Raji (cell line): ENCODE measurements around the gene LMX1B.

ENCODE experiments used
- POLR2A ChIP-seq: IDR thresholded peaks from 2 replicates; pipeline ENCODE4 v1.6.1; 2011; ENCODE audit warnings: low read depth, low read length, control low read depth; ENCODE audit not compliant: insufficient read depth

LMX1B gene

DNA sequence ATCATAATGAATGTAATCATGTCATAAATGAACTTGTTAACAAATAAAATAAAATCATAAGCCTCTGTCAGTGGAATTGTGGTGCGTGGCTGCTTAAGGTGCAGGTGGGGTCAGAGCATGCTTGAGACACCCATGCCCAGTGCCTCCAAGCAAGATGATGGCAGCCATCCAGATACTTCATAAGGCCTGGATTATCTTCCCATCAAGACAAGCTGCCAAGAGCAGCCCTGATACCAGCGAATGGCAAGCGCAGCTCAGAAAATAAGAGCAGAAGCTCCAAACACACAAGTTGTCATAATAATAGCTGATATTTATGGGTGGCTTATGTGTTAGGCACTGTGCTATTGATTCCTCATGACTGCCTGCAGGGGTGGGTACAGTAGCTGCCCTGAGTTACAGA is 21.8 kb upstream of the LMX1B start:
- TF ChIP-seq POLR2A: no peak

DNA sequence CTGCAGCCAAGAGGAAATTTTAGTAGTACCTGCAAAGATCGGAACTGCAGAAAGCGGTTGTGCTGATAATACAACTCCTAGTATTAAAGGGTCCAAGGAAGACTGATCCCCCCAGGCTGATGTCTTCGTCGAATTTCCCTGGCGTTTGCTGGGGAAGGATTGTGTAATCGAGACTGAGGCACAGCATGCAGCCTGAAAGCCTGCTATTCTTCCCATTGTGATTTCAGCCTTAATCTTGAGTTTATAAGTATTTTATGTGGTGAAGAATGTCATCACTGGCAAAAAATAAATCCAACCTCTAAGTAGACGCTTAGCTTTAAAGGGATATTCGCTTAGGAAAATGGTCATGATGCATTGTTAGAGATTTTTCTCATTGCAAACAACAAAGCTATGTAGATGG is 21.3 kb upstream of the LMX1B start:
- TF ChIP-seq POLR2A: no peak

DNA sequence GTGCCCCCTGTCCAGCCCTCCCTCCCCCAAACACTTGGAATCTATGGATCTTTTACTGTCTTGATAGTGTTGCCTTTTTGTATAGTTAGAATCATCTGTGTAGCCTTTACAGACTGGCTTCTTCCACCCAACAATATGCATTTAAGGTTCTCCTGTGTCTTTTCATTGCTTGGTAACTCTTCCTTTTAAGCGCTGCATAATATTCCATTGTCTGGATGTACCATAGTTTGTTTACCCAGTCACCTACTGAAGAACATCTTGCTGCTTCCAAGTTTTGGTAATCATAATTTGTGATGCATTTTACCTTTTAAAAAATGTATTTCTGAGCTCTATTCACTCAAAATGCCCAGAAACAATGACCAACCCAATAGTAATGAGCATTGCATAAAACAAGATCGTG is 17.7 kb upstream of the LMX1B start:
- TF ChIP-seq POLR2A: no peak

DNA sequence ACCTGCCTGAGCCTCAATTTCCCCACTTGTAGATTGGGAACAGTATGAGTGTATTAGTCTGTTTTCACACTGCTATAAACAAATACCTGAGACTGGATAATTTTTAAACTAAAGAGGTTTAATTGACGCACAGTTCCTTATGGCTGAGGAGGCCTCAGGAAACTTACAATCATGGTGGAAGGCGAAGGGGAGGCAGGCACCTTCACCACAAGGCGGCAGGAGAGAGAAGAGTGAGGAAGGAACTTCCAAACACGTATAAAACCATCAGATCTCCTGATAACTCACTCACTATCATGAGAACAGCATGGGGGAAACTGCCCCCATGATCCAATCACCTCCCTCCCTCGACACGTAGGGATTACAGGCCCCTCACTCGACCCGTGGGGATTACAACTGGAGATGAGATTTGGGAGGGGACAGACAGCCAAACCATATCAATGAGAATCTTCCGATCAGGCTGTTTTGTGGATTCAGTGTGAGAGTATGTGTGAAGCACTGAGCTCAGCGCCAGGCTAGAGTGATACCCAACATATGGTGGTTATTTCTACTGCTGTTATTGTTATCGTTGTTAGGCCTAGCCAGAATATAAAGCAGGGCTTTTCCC is 14.6 kb upstream of the LMX1B start:
- TF ChIP-seq POLR2A: no peak

DNA sequence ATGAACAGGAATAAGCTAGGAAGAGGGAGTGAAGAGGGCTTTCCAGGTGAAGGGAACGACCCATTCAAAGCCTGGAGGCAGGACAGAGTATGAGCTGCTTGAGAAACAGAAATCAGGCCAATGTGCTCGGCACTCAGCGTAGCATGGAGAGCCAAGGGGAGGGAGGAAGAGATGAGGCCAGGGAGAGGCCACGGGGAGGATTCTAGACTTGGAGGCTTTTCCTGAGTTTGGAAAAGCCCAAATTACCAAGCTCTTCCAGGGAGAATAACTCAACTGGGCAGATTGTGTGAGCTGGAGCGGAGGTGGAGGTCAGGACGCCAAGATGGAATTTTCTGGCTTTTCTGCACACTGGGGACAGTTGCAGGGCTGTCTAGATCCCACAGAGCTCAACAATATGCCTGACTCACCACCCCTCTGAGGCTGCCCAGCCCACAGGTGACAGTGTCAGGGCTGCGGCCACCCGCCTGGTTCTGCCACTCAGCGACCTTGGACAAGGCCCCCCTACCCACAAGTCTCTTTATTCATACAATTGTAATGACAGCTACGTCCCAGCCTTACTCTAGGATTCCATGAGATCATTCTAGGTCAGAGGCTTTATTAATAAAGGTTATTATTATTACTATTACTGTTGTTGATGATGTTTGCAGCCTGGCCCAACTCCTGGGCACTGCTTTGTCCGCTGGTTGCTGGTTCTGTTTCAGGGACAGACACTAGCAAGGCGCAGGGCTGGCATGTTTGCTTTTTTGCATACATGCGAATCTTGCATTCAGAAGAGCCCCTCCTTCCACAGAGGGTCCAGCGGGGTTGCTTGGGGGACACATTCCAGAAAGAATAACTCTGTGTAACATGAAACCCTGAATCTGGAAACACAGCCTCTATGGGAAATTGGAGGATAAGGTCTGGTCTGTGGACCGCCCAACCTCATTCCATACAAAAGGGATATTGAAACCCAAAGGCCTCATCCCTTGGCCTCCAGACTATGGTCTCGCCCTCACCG is 9.4 kb upstream of the LMX1B start:
- TF ChIP-seq POLR2A: no peak

DNA sequence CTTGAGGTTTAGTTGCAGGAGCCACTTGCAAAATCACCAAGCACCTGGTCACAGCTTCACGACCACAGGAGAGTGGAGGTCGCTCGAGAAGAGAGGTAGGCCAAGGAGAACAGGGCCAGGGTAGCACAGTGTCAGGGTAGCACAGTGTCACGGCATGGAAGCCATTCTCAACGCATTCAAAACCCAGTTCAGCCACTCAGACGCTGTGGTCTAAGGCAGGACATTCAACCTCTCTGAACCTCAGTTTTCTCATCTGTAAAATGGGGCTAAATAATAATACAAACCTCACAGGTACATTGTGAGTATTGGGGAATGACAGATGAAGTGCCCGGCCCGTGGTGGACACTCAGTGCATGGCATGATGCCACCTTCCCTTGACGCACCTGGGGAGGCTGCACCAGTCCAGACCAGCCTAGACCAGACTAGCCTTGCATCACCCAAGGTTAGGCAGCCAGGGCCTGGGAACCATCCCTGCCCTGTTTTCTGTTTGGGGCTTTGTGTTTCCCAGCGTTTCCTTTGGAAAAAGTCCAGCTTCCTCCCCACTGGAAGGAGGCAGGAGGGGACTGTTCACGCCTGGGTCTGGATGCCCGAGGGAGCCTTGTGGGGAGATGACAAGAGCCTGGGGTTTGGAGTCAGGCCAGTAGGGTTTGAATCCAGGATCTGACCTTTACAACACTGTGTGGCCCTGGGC is 7.8 kb upstream of the LMX1B start:
- no peak for TF ChIP-seq POLR2A

DNA sequence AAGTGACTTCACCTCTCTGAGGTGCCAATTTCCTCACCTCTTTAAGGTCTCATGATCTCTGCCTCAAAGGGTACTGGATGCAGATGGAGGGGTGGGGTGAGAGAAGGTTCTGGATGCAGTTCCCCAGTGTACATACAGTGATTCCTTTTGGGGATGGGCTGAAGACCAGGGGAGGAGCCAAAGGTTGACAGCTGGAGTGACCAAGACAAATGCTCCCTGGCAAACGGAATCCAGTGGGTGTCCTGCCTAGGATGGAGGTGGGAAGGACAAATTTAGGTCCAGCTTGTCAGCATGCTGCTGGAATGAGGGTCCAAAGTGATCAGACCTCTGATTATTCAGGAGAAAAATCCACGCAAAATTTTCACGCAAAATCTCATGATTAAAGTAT is 7.3 kb upstream of the LMX1B start:
- no peak for TF ChIP-seq POLR2A

DNA sequence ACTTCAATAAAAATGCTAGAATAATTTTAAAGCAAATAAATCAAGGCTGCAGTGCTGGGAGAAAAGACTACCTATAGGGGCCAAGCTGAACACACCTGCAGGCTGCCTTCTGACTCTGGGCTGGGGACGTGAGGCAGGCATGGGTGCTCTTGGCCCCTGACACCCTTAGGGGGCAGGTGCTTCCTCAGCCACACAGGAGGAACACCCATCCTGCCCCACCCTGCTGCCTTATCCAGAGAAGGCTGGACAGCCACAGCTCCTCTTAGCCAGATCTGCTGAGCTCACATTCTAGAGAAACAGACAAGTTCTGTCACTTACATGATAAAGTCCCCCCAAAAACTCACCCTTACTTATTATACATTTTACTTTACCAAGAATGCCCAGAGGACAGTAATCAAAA is 6.6 kb upstream of the LMX1B start:
- no peak for TF ChIP-seq POLR2A

DNA sequence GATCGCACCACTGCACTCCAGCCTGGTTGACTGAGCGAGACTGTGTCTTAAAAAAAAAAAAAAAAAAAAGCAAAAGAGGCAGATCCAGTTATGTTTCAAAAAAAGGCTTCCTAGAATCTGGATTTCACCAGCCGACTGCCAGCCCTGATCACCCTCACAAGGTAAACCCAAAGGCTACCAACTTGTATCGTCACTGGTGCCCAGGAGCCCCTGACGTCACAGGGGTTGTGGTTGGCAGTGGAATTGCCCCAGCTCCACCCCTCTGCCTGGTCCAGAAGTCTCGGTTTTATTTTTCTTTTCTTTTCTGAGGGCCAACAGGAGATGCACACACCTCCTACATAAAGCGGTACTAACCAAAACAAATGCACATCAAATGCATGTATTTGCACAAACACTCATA is 6.0 kb upstream of the LMX1B start:
- TF ChIP-seq POLR2A: no peak

DNA sequence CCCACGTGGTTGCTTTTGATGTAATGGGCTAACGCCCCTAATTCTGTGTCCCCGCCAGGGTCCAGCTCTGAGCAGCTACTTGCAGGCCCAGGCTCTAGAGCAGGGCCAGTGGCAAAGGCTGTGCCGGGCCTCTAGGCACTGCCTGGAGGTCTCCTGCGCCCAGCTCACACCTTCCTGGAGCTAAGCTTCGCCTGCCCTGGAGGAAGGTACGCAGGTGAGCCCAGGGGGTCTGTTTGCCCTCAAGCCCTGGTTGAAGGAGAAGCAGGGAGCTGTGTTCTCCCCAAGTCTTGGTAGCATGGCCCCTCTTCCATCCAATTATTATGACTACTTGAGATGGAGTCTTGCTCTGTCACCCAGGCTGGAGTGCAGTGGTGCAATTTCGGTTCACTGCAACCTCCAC is 5.2 kb upstream of the LMX1B start:
- TF ChIP-seq POLR2A: no peak

DNA sequence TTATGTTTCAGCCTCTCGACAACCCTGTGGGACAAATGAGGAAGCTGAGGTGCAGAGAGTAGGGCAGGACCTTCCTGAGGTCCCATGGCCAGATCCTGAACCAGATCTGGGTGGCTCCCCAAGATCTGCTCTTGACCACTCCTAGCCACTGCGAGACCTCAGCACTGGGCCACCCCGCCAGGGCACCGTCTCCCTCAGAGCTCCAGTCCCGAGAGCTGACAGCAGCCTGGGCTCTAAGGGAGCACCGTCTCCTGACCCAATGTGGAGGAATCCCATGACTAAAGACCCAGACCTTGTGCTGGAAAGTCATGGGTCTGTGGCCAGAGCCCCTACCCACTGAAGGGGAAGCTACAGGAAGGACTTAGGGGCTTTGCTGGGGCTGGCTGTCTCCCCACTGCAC is 4.5 kb upstream of the LMX1B start:
- no peak for TF ChIP-seq POLR2A

DNA sequence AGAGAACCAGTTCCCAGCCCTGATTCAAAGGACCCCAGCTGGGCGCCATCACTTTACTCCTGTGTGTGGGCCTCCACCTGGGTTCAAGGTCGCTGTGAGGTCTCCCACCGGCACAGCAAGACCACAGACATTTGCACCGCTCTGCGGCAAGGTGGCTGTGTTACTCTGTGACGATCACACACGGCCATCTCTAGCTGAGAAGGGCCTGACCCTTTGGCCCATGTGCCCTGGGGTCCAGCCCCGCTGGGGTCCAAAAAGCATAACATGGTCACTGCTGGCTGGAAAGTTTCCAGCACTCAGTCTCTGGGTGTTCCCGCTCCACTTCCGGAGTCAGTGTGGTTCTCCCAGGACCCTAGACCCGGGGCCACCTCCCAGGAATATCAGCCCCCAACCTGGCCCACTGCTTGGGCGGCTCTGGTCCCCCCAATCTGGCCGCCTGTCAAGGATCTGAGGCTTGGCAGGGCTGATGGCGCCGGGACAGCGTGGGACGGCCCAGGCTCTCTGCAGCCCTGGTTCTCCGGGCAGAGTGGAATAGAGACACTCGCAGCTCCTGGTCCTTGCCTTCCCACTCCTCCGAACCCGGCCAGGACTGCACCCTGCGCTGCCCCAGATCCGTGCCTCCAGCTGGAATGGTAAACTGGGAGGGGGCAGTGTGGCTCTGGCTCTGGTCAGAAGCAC is 3.9 kb upstream of the LMX1B start:
- no peak for TF ChIP-seq POLR2A

DNA sequence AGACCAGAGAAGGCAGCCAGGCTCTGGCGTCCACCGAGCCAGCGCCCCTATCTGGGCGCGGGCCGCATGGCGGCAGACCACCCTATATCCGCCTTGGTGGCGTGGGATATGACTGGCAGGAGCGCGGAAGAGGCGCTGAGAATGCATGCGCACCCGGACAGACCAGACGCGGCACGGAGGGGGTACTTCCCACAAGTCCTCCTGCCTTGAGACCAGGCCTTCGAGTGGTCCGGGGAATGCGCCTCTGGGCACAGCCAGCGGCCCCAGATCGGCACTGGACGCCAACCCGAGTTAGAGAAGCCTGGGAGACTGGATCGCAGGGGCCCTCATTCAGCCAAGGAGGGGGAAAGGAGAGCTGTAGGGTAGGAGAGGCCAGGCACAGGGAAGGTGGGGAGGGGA is 2.5 kb upstream of the LMX1B start:
- no peak for TF ChIP-seq POLR2A

DNA sequence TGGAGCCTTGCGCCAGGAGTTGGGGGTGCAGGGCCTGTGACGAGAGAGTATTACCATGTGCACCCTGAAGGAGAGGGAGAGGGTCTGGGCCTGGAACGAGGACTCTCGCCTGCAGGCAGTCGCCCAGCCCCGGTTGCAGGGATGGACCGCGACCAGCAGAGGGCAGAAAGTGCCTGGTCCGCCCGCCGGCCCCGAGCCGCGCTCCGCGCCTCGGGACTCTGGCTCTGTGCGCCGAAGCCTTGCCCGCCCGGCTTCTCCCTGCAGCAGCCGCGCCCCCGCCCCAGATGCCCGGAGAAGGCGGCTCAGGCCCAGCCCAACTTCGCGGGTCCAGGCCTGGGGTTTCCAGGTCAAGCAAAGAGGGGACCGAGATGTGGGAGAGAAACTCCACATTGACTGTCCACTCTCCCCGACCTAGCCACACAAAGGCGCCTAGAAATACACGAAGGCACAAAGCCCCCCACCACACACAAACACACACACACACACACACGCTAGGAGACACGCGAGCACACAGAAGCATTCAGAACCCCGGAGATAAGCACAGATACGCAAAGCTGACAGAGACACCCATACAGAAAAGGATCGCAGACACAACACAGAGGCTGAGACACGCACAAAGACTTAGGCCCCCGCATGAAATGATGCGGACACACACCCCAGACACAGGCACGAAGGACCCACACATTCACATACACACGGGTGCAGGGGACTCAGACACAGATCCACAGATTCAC is 2.0 kb upstream of the LMX1B start:
- TF ChIP-seq POLR2A: no peak
